ENCODE results near the gene KRTAP12-3.

DNA sequence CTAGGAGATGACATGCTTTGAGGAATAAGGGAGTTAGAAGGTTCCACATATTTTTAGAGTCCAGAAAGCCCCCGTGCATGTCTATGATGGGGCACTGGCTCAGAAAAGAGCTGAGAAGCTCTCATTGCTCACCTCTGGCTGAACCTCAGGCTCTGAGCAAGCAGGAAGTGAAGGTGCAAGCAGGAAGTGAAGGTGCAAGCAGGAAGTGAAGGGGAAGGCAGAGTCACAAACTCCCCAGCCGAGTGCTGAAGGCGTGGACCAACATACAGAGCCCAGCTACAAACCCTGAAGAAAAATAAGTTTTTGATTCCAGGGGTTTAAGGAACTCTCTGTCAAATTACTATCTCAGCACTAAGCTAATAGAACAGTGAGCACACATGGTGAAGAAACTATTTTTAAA, 38.8 kb upstream of the KRTAP12-3 start:
- TF ChIP-seq, protein P1, sequence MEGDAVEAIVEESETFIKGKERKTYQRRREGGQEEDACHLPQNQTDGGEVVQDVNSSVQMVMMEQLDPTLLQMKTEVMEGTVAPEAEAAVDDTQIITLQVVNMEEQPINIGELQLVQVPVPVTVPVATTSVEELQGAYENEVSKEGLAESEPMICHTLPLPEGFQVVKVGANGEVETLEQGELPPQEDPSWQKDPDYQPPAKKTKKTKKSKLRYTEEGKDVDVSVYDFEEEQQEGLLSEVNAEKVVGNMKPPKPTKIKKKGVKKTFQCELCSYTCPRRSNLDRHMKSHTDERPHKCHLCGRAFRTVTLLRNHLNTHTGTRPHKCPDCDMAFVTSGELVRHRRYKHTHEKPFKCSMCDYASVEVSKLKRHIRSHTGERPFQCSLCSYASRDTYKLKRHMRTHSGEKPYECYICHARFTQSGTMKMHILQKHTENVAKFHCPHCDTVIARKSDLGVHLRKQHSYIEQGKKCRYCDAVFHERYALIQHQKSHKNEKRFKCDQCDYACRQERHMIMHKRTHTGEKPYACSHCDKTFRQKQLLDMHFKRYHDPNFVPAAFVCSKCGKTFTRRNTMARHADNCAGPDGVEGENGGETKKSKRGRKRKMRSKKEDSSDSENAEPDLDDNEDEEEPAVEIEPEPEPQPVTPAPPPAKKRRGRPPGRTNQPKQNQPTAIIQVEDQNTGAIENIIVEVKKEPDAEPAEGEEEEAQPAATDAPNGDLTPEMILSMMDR (IDR thresholded peaks at IDR 0.05): no peak
- no peak for TF ChIP-seq POLR2A (IDR thresholded peaks at IDR 0.05)

All from testis (tissue), 2 donors.